H1 (cell line): ENCODE data around the gene LSM6. TPM values are rescaled to one million over a fixed set of nuclear protein-coding genes. Genes with fewer than 3 reads are reported as not detected.

Experiments
- CTCF ChIA-PET: fragments of 300-600 bp; sonication (Branson Sonifier 250); formaldehyde crosslinking; loops from one replicate; lab custom pipeline; 2021; ENCODE audit not compliant: partially characterized antibody; lab: Charles Lee
- POLR2A ChIA-PET: fragments of 300-600 bp; sonication (Branson Sonifier 250); formaldehyde crosslinking; loops from one replicate; lab custom pipeline; 2021; ENCODE audit warnings: inconsistent platforms; ENCODE audit not compliant: partially characterized antibody; lab: Charles Lee
- DNase-seq, 2 experiments: peaks; one replicate each; pipeline versions ENCODE4 v3.0.0 to v3.0.0-alpha.2; 2010 to 2022; ENCODE audit warnings: low spot score in 2 of 2, low read depth in 1 of 2, mixed read lengths in 1 of 2
- FAIRE-seq: peaks from 2 replicates; lab custom pipeline; 2011; peaks lifted over from hg19 to GRCh38; lab: Jason Lieb, UNC
- H2AFZ ChIP-seq: 2 replicates; pipeline ENCODE4 v1.8.1; 2012; ENCODE audit warnings: low read length, inconsistent platforms
- H2AK5ac ChIP-seq: 2 replicates; pipeline ENCODE4 v1.6.1; 2013; ENCODE audit warnings: low read depth, low read length
- H2BK120ac ChIP-seq: replicated peaks from 2 replicates; pipeline ENCODE3; 2013; ENCODE audit warnings: low read depth, low read length, inconsistent platforms
- H2BK12ac ChIP-seq: 2 replicates; pipeline ENCODE4 v1.6.1; 2013; ENCODE audit warnings: low read depth, low read length
- H2BK15ac ChIP-seq: 2 replicates; pipeline ENCODE4 v1.6.1; 2013; ENCODE audit warnings: low read length
- H2BK20ac ChIP-seq: 2 replicates; pipeline ENCODE4 v1.6.1; 2013; ENCODE audit warnings: low read length
- H2BK5ac ChIP-seq: 2 replicates; pipeline ENCODE4 v1.6.1; 2013; ENCODE audit warnings: low read depth, low read length
- H3K14ac ChIP-seq: 2 replicates; pipeline ENCODE4 v1.6.1; 2013; ENCODE audit warnings: inconsistent platforms; ENCODE audit not compliant: insufficient read length
- H3K18ac ChIP-seq: 2 replicates; pipeline ENCODE4 v1.6.1; 2013; ENCODE audit warnings: low read length; ENCODE audit errors: extremely low read depth
- H3K23ac ChIP-seq: 2 replicates; pipeline ENCODE4 v1.6.1; 2013; ENCODE audit warnings: inconsistent platforms; ENCODE audit not compliant: insufficient read length
- H3K23me2 ChIP-seq: 2 replicates; pipeline ENCODE4 v1.6.1; 2013; ENCODE audit warnings: low read depth, low read length
- H3K27ac ChIP-seq: 2 replicates; pipeline ENCODE4 v1.6.1; 2011; ENCODE audit warnings: low read depth, low read length, inconsistent platforms
- H3K27me3 ChIP-seq, 4 experiments: replicated peaks in 1 of 4; 1 replicate in 1 of 4; 2 replicates in 3 of 4; pipeline versions ENCODE4 v1.6.1 to v1.8.1; 2011 to 2013; ENCODE audit warnings: low read length in 3 of 4, mild to moderate bottlenecking in 3 of 4, inconsistent platforms in 2 of 4, mixed read lengths in 2 of 4, moderate library complexity in 1 of 4; ENCODE audit not compliant: control insufficient read depth in 3 of 4, insufficient read depth in 3 of 4; ENCODE audit errors: extremely low read depth in 1 of 4
- H3K36me3 ChIP-seq, 4 experiments: 2 replicates each; pipeline versions ENCODE4 v1.6.1 to v1.8.1; 2011 to 2013; ENCODE audit warnings: mild to moderate bottlenecking in 4 of 4, low read length in 3 of 4, moderate library complexity in 2 of 4, control low read depth in 1 of 4, inconsistent platforms in 1 of 4; ENCODE audit not compliant: insufficient read depth in 4 of 4, control insufficient read depth in 2 of 4
- H3K4ac ChIP-seq: replicated peaks from 2 replicates; pipeline ENCODE3; 2013; ENCODE audit warnings: low read length, low read depth, mixed read lengths, inconsistent platforms; ENCODE audit not compliant: insufficient read length
- H3K4me1 ChIP-seq, 4 experiments: replicated peaks in 1 of 4; 1 replicate in 1 of 4; 2 replicates in 3 of 4; pipeline versions ENCODE4 v1.6.1 to v1.8.1; 2011 to 2013; ENCODE audit warnings: low read length in 3 of 4, inconsistent platforms in 2 of 4, mixed read lengths in 1 of 4; ENCODE audit not compliant: insufficient read depth in 4 of 4, control insufficient read depth in 3 of 4
- H3K4me2 ChIP-seq, 2 experiments: 2 replicates each; pipeline versions ENCODE4 v1.6.1 to v1.8.1; 2011 to 2013; ENCODE audit warnings: low read depth in 2 of 2, low read length in 2 of 2, control low read depth in 1 of 2, inconsistent platforms in 1 of 2, mild to moderate bottlenecking in 1 of 2; ENCODE audit not compliant: insufficient read depth in 1 of 2
- H3K4me3 ChIP-seq, 4 experiments: fragments of 200-600, 300-600 bp in 1 of 4; sonication (generic), shearing (Covaris generic), sonication (Bioruptor Twin) in 1 of 4; 2 replicates each; pipeline versions ENCODE4 v1.5.1 to v1.8.1; 2011 to 2016; ENCODE audit warnings: low read length in 4 of 4, low read depth in 3 of 4, control low read depth in 2 of 4, inconsistent platforms in 2 of 4, mild to moderate bottlenecking in 2 of 4, mixed read lengths in 1 of 4, moderate library complexity in 1 of 4; ENCODE audit not compliant: insufficient read depth in 2 of 4; ENCODE audit errors: extremely low read depth in 1 of 4
- H3K56ac ChIP-seq: replicated peaks from 2 replicates; pipeline ENCODE3; 2013; ENCODE audit warnings: low read depth, mild to moderate bottlenecking, mixed read lengths, low read length, inconsistent platforms; ENCODE audit not compliant: insufficient read length
- H3K79me1 ChIP-seq: 2 replicates; pipeline ENCODE4 v1.6.1; 2013; ENCODE audit warnings: low read depth, low read length, control low read depth
- H3K79me2 ChIP-seq, 2 experiments: 2 replicates each; pipeline versions ENCODE4 v1.6.1 to v1.8.1; 2012 to 2013; ENCODE audit warnings: low read length in 2 of 2, mild to moderate bottlenecking in 2 of 2, inconsistent platforms in 1 of 2; ENCODE audit not compliant: insufficient read depth in 2 of 2, control insufficient read depth in 1 of 2
- H3K9ac ChIP-seq, 4 experiments: replicated peaks in 1 of 4; 1 replicate in 1 of 4; 2 replicates in 3 of 4; pipeline versions ENCODE4 v1.6.1 to v1.8.1; 2011 to 2013; ENCODE audit warnings: low read depth in 3 of 4, low read length in 3 of 4, control low read depth in 2 of 4, mild to moderate bottlenecking in 2 of 4, moderate library complexity in 2 of 4, inconsistent platforms in 1 of 4; ENCODE audit errors: extremely low read depth in 1 of 4
- H3K9me3 ChIP-seq, 2 experiments: 2 replicates each; pipeline versions ENCODE4 v1.6.1 to v1.8.1; 2012 to 2013; ENCODE audit warnings: mild to moderate bottlenecking in 2 of 2, moderate library complexity in 2 of 2, control low read depth in 1 of 2, inconsistent platforms in 1 of 2, low read depth in 1 of 2, low read length in 1 of 2, mixed read lengths in 1 of 2; ENCODE audit not compliant: insufficient read depth in 2 of 2
- H4K20me1 ChIP-seq, 2 experiments: replicated peaks in 1 of 2; 2 replicates each; pipeline versions ENCODE3 to v1.8.1; 2011 to 2013; ENCODE audit warnings: inconsistent platforms in 2 of 2, low read length in 2 of 2, mild to moderate bottlenecking in 1 of 2; ENCODE audit not compliant: insufficient read depth in 2 of 2, control insufficient read depth in 1 of 2
- H4K5ac ChIP-seq: 2 replicates; pipeline ENCODE4 v1.6.1; 2013; ENCODE audit warnings: low read length, low read depth, mixed read lengths, inconsistent platforms; ENCODE audit not compliant: insufficient read length
- H4K8ac ChIP-seq: 2 replicates; pipeline ENCODE4 v1.8.0; 2013; ENCODE audit warnings: mild to moderate bottlenecking, moderate library complexity, low read length, inconsistent platforms; ENCODE audit not compliant: insufficient read depth; ENCODE audit errors: extremely low read depth
- H4K91ac ChIP-seq: replicated peaks from 2 replicates; pipeline ENCODE3; 2013; ENCODE audit warnings: low read length, mixed read lengths, inconsistent platforms; ENCODE audit not compliant: insufficient read length
- CHD2 ChIP-seq: IDR thresholded peaks from 2 replicates; pipeline ENCODE4 v1.6.1; 2012; ENCODE audit warnings: low read length, improper control_type of control experiment
- FOSL1 ChIP-seq: IDR thresholded peaks from 2 replicates; pipeline ENCODE4 v1.6.1; 2011; ENCODE audit warnings: mild to moderate bottlenecking, low read depth, low read length, moderate library complexity; ENCODE audit not compliant: insufficient read depth
- GTF2F1 ChIP-seq: IDR thresholded peaks from 2 replicates; pipeline ENCODE4 v1.6.1; 2012; ENCODE audit warnings: low read depth, low read length, improper control_type of control experiment, borderline replicate concordance
- JUN ChIP-seq: IDR thresholded peaks from 2 replicates; pipeline ENCODE4 v1.6.1; 2011; ENCODE audit warnings: low read depth, mild to moderate bottlenecking, improper control_type of control experiment, low read length
- MAX ChIP-seq: IDR thresholded peaks from 2 replicates; pipeline ENCODE4 v1.6.1; 2012; ENCODE audit warnings: inconsistent platforms
- POU5F1 ChIP-seq: IDR thresholded peaks from 2 replicates; pipeline ENCODE4 v1.6.1; 2011; ENCODE audit warnings: low read depth, mild to moderate bottlenecking, low read length, moderate library complexity
- WGBS, 2 experiments: shearing (Covaris generic) in 1 of 2; methylation state at CpG; one replicate each; pipeline versions ENCODE4 v1.1.6 to v1.1.7; 2013 to 2015; ENCODE audit warnings: low lambda C conversion rate in 2 of 2, mixed read lengths in 2 of 2, inconsistent platforms in 1 of 2, low coverage in 1 of 2, missing lambda C conversion rate in 1 of 2; ENCODE audit not compliant: insufficient replicate concordance in 2 of 2, insufficient coverage in 1 of 2, insufficient read length in 1 of 2; ENCODE audit errors: extremely low coverage in 1 of 2, missing lambda C conversion rate in 1 of 2; 5-methylcytosine and 5-hydroxymethylcytosine counted together
- polyA plus RNA-seq, 7 experiments: library from polyadenylated mRNA; depleted of rRNA in 3 of 7; stranded (reverse) in 5 of 7; unstranded in 2 of 7; fragments of >200 nt in 5 of 7; fragments of 200-250 nt in 2 of 7; gene quantifications; 1 replicate in 5 of 7; 2 replicates in 1 of 7; 4 replicates in 1 of 7; pipeline versions ENCODE4 v1.2.1 to v1.2.3, GENCODE V29; 2011 to 2013; ENCODE audit warnings: missing spikeins in 2 of 7, mixed read lengths in 2 of 7
- total RNA-seq: library from RNA; stranded (reverse); fragmentation: NEBNext Ultra II Directional; extraction: Animal tissue kit (Norgen Biotek cat#: 25700); gene quantifications from 2 replicates; pipeline ENCODE4 v1.2.1, GENCODE V29; 2021

The LSM6 gene
- total and polyA plus RNA-seq, 2 of the 8 experiments (the other 6 are each of a cell fraction or from before 2014, with no cell fraction given): 40.2 to 63.4 TPM

GRCh38 chr4:146135941-146136340 is 39.6 kb upstream of the LSM6 start:
- Histone ChIP-seq H3K56ac (no peak overlapping the region), H3K79me1 (no peaks in the 10 kb centered on the region), H3K18ac (no peak overlapping the region), H4K91ac (no peak overlapping the region), H3K27me3 (no peaks in the 10 kb centered on the region), H2BK12ac (no peak overlapping the region), H3K27ac (no peak overlapping the region), H2BK20ac (no peak overlapping the region), H4K8ac (no peak overlapping the region), H3K23ac (no peak overlapping the region), H3K23me2 (no peaks in the 10 kb centered on the region), H2BK5ac (no peak overlapping the region), H3K36me3 (no peaks in the 10 kb centered on the region), H3K14ac (no peak overlapping the region), H4K20me1 (no peaks in the 10 kb centered on the region), H3K9me3 (no peaks in the 10 kb centered on the region), H2BK120ac (no peak overlapping the region), H3K4me1 (peaks cover 0 to 7% (median 2%) of the 10 kb centered on the region in 4 experiments; a peak in 3 of 7 replicates), H2AK5ac (no peak overlapping the region), H2AFZ (0 out of 2 replicates have a peak overlapping the region, but pooled peaks have one; percentile 69), H3K4me2 (no peak overlapping the region), H3K4me3 (no peak overlapping the region), H4K5ac (no peak overlapping the region), H3K9ac (no peak overlapping the region), H2BK15ac (no peak overlapping the region), H3K79me2 (no peaks in the 10 kb centered on the region), H3K4ac (no peak overlapping the region)
- ChIA-PET CTCF (interaction anchor here (1.8 to 3.6 kb wide), 2 partner anchors 12 to 40 kb away, joined by 6 to 12 read pairs; no protein-coding TSS in a partner anchor), POLR2A (no interaction called here)
- 95% methylated on average over 2 of the region's 2 CpGs; no CpG with 5 or more reads in 1 of the 2 experiments for WGBS, 2 experiments
- DNase-seq (no peak), FAIRE-seq (no peak)
- TF ChIP-seq POU5F1: no peak
- TF ChIP-seq GTF2F1: no peak
- no peak for TF ChIP-seq JUN
- no peak for TF ChIP-seq MAX
- no peak for TF ChIP-seq CHD2
- TF ChIP-seq FOSL1: no peak
